Transverse colon (tissue), 4 donors: Measurements from ENCODE around the gene FBXO21. TPM values are rescaled to one million over a fixed set of nuclear protein-coding genes. Genes with fewer than 3 reads are reported as not detected.

Source experiments
- DNase-seq: peaks from one replicate; pipeline ENCODE4 v3.0.0-alpha.2; 2019
- H3K27ac ChIP-seq, 4 donors: fragments of 200-600 bp; sonication (generic); 2 replicates each; pipeline ENCODE4 v1.5.1; 2016 to 2018; ENCODE audit warnings: inconsistent platforms in 4 of 4
- H3K27me3 ChIP-seq: fragments of 200-600 bp; sonication (generic); 2 replicates; pipeline ENCODE4 v1.5.1; 2017; ENCODE audit warnings: inconsistent platforms
- H3K36me3 ChIP-seq, 4 donors: fragments of 200-600 bp; sonication (generic); 2 replicates each; pipeline ENCODE4 v1.5.1; 2017 to 2019; ENCODE audit warnings: inconsistent platforms in 4 of 4
- H3K4me1 ChIP-seq, 4 donors: fragments of 200-600 bp; sonication (generic); 2 replicates each; pipeline ENCODE4 v1.5.1; 2017 to 2020; ENCODE audit warnings: inconsistent platforms in 4 of 4
- H3K4me3 ChIP-seq, 4 donors: fragments of 200-600 bp; sonication (generic); 1 replicate in 1 of 4; 2 replicates in 3 of 4; pipeline versions ENCODE4 v1.5.1 to v1.6.1; 2017 to 2019; ENCODE audit warnings: inconsistent platforms in 4 of 4
- H3K9me3 ChIP-seq, 2 donors: fragments of 200-600 bp; sonication (generic); 2 replicates each; pipeline ENCODE4 v1.5.1; 2017 to 2019; ENCODE audit warnings: inconsistent platforms in 2 of 2
- EP300 ChIP-seq: sonication (generic); formaldehyde crosslinking; IDR thresholded peaks from one replicate; pipeline ENCODE4 v1.6.1; 2017; ENCODE audit warnings: antibody characterized with exemption, low read depth
- POLR2A ChIP-seq: fragments of 450-650 bp; IDR thresholded peaks from one replicate; pipeline ENCODE4 v1.6.1; 2016; ENCODE audit warnings: antibody characterized with exemption, mild to moderate bottlenecking, moderate library complexity
- POLR2AphosphoS5 ChIP-seq, 3 donors: sonication (generic); formaldehyde crosslinking; IDR thresholded peaks; one replicate each; pipeline ENCODE4 v1.6.1; 2016; ENCODE audit warnings: antibody characterized with exemption in 3 of 3
- WGBS, 2 donors: methylation state at CpG; one replicate each; pipeline ENCODE4 v1.1.5; 2018; ENCODE audit warnings: low coverage in 1 of 2; 5-methylcytosine and 5-hydroxymethylcytosine counted together
- in situ Hi-C, 4 donors: fragments of 200-750 bp; cut with MboI; loops; one replicate each; pipeline versions ENCODE4 v1.15.0 to v1.15.1; 2017; ENCODE audit warnings: low sequenced_read_pairs in 3 of 4, low pct_ligation_motif_present in 1 of 4, low pct_unique_long_range_greater_than_20kb in 1 of 4
- intact Hi-C: fragments of 100-400 bp; cut with DNase I; formaldehyde crosslinking; loops from one replicate; pipeline ENCODE4 v1.15.1; 2023; ENCODE audit warnings: low total_unique reads
- total RNA-seq, 4 donors: library from RNA; depleted of rRNA; stranded (reverse); fragments of >200 nt; gene quantifications; one replicate each; pipeline ENCODE4 v1.1.0, GENCODE V29; 2016
- TF ChIP-seq, protein P1 (sequence below), 5 experiments: fragments of 200-600 bp in 3 of 5; fragments of 450-650 bp in 2 of 5; sonication (generic) in 3 of 5; IDR thresholded peaks; 1 replicate in 2 of 5; 2 replicates in 3 of 5; pipeline ENCODE4 v1.5.1; 2016 to 2017; ENCODE audit warnings: antibody characterized with exemption in 5 of 5, inconsistent platforms in 3 of 5, mild to moderate bottlenecking in 2 of 5, moderate library complexity in 1 of 5

FBXO21 gene
- total RNA-seq, 4 donors from 2014 or later, result 31.6 to 56.9 (median 36.8) TPM

DNA sequence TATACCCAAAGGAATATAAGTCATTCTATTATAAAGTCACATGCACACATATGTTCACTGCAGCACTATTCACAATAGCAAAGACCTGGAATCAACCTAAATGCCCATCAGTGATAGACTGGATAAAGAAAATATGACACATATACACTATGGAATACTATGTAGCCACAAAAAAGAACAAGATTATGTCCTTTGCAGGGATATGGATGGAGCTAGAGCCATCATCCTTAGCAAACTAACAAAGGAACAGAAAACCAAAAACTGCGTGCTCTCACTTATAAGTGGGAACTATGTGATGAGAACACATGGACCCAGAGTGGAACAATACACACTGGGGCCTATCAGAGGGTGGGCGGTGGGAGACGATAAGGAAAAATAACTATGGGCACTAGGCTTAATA, 21.3 kb downstream of the FBXO21 start:
- DNase-seq, result no peak
- Histone ChIP-seq H3K27ac (no peak overlapping the region), H3K9me3 (no peaks in the 10 kb centered on the region), H3K4me3 (no peak overlapping the region), H3K4me1 (no peaks in the 10 kb centered on the region), H3K36me3 (peaks cover 0 to 64% (median 26%) of the 10 kb centered on the region in 4 donors), H3K27me3 (no peaks in the 10 kb centered on the region)
- intact Hi-C loops (no loop called here), in situ Hi-C loops (no loop called here)
- WGBS, 2 donors, result 97 to 100% methylated on average over 2 to 3 of the region's 3 CpGs
- TF ChIP-seq EP300 (no peak), POLR2A (no peak), POLR2AphosphoS5 (IDR thresholded peaks at IDR 0.05) (no peak)
- TF ChIP-seq, protein P1, sequence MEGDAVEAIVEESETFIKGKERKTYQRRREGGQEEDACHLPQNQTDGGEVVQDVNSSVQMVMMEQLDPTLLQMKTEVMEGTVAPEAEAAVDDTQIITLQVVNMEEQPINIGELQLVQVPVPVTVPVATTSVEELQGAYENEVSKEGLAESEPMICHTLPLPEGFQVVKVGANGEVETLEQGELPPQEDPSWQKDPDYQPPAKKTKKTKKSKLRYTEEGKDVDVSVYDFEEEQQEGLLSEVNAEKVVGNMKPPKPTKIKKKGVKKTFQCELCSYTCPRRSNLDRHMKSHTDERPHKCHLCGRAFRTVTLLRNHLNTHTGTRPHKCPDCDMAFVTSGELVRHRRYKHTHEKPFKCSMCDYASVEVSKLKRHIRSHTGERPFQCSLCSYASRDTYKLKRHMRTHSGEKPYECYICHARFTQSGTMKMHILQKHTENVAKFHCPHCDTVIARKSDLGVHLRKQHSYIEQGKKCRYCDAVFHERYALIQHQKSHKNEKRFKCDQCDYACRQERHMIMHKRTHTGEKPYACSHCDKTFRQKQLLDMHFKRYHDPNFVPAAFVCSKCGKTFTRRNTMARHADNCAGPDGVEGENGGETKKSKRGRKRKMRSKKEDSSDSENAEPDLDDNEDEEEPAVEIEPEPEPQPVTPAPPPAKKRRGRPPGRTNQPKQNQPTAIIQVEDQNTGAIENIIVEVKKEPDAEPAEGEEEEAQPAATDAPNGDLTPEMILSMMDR (IDR thresholded peaks at IDR 0.05), result no peak

DNA sequence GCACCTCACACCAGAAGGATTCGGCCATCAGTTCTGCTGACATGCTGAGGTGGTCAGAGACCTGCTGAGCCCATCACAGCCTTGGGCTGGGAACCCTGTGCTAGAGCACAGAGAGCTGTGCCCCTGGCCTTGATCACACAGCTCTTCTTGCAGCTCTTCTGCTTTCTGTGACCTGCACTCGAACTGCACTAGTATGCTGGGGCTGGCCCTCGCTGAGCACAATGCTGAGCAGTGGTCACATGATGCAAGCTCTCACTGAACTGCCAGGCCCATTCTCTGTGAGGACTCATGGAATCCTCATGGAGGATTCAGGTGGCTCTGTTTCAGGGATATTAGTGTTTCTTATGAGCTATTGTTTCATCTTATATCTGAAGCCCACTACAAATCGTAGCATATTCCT, 22.5 kb downstream of the FBXO21 start:
- in situ Hi-C loops, result no loop called here
- intact Hi-C loops, result no loop called here
- no peaks in the 10 kb centered on the region for H3K4me1 ChIP-seq
- TF ChIP-seq, protein P1 (IDR thresholded peaks at IDR 0.05), result no peak
- TF ChIP-seq EP300, result no peak
- TF ChIP-seq POLR2AphosphoS5 (IDR thresholded peaks at IDR 0.05), result no peak
- no peak for TF ChIP-seq POLR2A
- peaks cover 0 to 66% (median 25%) of the 10 kb centered on the region in 4 donors for H3K36me3 ChIP-seq
- no peaks in the 10 kb centered on the region for H3K27me3 ChIP-seq
- no peak overlapping the region for H3K27ac ChIP-seq
- no peak overlapping the region for H3K4me3 ChIP-seq
- WGBS, 2 donors, result 87 to 89% methylated on average over 3 to 4 of the region's 4 CpGs
- no peak for DNase-seq
- no peaks in the 10 kb centered on the region for H3K9me3 ChIP-seq

DNA sequence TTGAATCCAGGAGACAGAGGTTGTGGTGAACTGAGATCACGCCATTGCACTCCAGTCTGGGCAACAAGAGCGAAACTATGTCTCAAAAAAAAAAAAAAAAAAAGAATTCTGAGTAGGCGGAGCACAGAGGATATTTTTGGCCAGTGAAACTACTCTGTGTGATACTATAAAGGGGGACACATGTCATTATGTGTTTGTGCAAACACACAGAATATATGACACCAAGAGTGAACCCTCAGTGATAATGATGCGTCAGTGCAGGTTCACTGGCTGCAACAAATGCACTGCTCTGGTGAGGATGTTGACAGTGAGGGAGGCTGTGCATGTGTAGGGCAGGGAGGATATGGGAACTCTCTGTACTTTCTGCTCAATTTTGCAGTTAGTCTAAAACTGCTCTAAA, 24.2 kb downstream of the FBXO21 start:
- in situ Hi-C loops (no loop called here), intact Hi-C loops (no loop called here)
- peaks cover 0 to 63% (median 29%) of the 10 kb centered on the region in 4 donors for H3K36me3 ChIP-seq

DNA sequence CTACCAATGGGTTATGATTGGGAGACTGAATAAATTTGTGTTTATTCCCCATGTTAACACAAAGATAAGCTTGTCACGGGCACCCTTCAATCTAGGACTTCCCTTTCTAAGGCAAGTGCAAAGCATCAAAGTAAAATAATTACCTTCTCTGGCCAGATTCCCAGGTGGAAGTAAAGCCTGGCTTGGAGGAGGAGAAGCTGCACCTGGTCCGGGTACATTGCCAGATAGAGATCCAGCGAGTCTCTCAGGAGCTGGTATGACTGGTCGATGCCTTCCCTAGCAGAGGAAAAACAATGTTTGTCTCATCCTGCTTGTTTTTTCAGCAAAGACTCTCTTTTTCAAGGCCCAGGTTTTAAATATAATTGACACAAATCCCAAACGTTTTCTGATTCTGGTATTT, 24.9 kb downstream of the FBXO21 start:
- Histone ChIP-seq H3K36me3 (peaks cover 0 to 65% (median 32%) of the 10 kb centered on the region in 4 donors), H3K4me1 (no peaks in the 10 kb centered on the region), H3K9me3 (no peaks in the 10 kb centered on the region), H3K27me3 (no peaks in the 10 kb centered on the region), H3K4me3 (no peak overlapping the region), H3K27ac (no peak overlapping the region)
- TF ChIP-seq POLR2AphosphoS5 (IDR thresholded peaks at IDR 0.05), result no peak
- no peak for TF ChIP-seq EP300
- TF ChIP-seq, protein P1 (IDR thresholded peaks at IDR 0.05), result no peak
- no peak for TF ChIP-seq POLR2A
- DNase-seq, result no peak
- 47 to 56% methylated on average over 2 to 5 of the region's 5 CpGs for WGBS, 2 donors
- in situ Hi-C loops, result no loop called here
- intact Hi-C loops, result no loop called here

More for the DNA sequence above, 24.2 kb downstream of the FBXO21 start:
- H3K4me1 ChIP-seq, result no peaks in the 10 kb centered on the region
- WGBS, 2 donors, result 84 to 89% methylated on average over 4 of the region's 4 CpGs
- no peak overlapping the region for H3K27ac ChIP-seq
- no peaks in the 10 kb centered on the region for H3K27me3 ChIP-seq
- DNase-seq, result no peak
- H3K9me3 ChIP-seq, result no peaks in the 10 kb centered on the region
- no peak overlapping the region for H3K4me3 ChIP-seq
- TF ChIP-seq EP300 (no peak), POLR2A (no peak), POLR2AphosphoS5 (IDR thresholded peaks at IDR 0.05) (no peak)
- TF ChIP-seq, protein P1 (IDR thresholded peaks at IDR 0.05), result no peak
